Measurements from ENCODE around the gene EHMT1. TPM values are rescaled to one million over a fixed set of nuclear protein-coding genes. Genes with fewer than 3 reads are reported as not detected.
"Not testable (repeated sequence)": the region's sequence is repeated elsewhere in the genome, so short reads cannot be mapped to it uniquely, and the experiment has no call there.

The EHMT1 gene
- total RNA-seq, 1 donor from 2014 or later, result 65.3 TPM

- DNase-seq, result no peak
Observed at GRCh38 chr9:137873858-137874362, 255.1 kb downstream of the EHMT1 start.

GRCh38 chr9:137875354-137875753 is 256.5 kb downstream of the EHMT1 start:
- no peak for DNase-seq

GRCh38 chr9:137875846-137876245 is 257.0 kb downstream of the EHMT1 start:
- DNase-seq, result no peak

GRCh38 chr9:137876269-137876668 is 257.5 kb downstream of the EHMT1 start:
- DNase-seq, result no peak

- no peak for DNase-seq
Observed at GRCh38 chr9:137876781-137877386, 258.1 kb downstream of the EHMT1 start.

GRCh38 chr9:137877506-137878122 is 258.8 kb downstream of the EHMT1 start, which contains the start of gene CACNA1B:
Gene CACNA1B (plus strand): TSS chr9:137877782. CDS start chr9:137877934, 152 bp downstream.
- DNase-seq, result not testable (repeated sequence)

GRCh38 chr9:137878146-137878941 is 259.5 kb downstream of the EHMT1 start:
- DNase-seq, result peak; percentile 48

- DNase-seq, result no peak
Observed at GRCh38 chr9:137879052-137879451, 260.2 kb downstream of the EHMT1 start.

GRCh38 chr9:137879566-137880150 is 260.9 kb downstream of the EHMT1 start:
- no peak for DNase-seq

GRCh38 chr9:137880160-137880975 is 261.6 kb downstream of the EHMT1 start:
- DNase-seq, result no peak

GRCh38 chr9:137880976-137881530 is 262.2 kb downstream of the EHMT1 start:
- DNase-seq, result no peak

- DNase-seq, result no peak
Observed at GRCh38 chr9:137881591-137882505, 263.0 kb downstream of the EHMT1 start.

GRCh38 chr9:137882506-137882821 is 263.7 kb downstream of the EHMT1 start:
- DNase-seq, result no peak

GRCh38 chr9:137883977-137884376 is 265.2 kb downstream of the EHMT1 start:
- DNase-seq, result not testable (repeated sequence)

GRCh38 chr9:137884547-137884946 is 265.7 kb downstream of the EHMT1 start:
- not testable (repeated sequence) for DNase-seq

GRCh38 chr9:137885121-137885520 is 266.3 kb downstream of the EHMT1 start:
- not testable (repeated sequence) for DNase-seq

Data from dermis blood vessel endothelial cell (primary cell).